Measurements from ENCODE around the gene HNF4A. TPM values are rescaled to one million over a fixed set of nuclear protein-coding genes. Genes with fewer than 3 reads are reported as not detected.
A peak's percentile ranks its signal among the peaks of the same experiment; 100 is the strongest.

The HNF4A gene
- total RNA-seq, 1 donor from 2014 or later, result not detected

DNA sequence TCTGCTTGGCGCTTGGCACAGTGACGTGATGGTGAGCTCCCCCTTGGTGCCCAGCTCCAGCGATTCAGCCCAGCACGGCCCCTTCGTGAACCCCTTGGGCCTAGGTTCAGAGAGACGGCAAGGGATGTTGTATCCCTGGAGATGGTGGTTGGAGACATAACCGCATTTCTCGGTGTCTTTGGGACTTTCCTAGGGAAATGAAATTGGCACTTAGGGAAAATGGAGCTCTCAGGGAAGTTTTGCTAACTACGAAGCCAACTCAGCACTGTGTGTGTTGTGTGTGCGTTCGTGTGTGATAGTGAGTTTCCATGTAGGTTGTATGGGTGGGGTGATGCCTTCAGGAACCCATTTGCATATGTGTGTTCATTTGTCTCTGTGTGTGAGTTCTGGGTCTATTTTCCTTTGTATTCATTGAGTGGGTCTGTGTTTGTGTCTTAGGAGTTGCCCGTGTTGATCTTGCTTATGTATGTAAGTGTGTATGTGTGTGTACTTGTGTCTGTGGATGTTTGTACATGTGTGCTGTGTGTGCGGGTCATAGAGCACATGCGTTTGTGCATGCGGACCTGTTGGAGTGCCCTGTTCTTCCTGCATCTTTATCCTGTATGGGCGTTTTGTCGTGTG lies 46.4 kb downstream of the HNF4A start:
- intact Hi-C loops (cut with DNase I), result no loop called here
- DNase-seq (no peak), ATAC-seq (ENCODE audit: poor library complexity) (no peak)

DNA sequence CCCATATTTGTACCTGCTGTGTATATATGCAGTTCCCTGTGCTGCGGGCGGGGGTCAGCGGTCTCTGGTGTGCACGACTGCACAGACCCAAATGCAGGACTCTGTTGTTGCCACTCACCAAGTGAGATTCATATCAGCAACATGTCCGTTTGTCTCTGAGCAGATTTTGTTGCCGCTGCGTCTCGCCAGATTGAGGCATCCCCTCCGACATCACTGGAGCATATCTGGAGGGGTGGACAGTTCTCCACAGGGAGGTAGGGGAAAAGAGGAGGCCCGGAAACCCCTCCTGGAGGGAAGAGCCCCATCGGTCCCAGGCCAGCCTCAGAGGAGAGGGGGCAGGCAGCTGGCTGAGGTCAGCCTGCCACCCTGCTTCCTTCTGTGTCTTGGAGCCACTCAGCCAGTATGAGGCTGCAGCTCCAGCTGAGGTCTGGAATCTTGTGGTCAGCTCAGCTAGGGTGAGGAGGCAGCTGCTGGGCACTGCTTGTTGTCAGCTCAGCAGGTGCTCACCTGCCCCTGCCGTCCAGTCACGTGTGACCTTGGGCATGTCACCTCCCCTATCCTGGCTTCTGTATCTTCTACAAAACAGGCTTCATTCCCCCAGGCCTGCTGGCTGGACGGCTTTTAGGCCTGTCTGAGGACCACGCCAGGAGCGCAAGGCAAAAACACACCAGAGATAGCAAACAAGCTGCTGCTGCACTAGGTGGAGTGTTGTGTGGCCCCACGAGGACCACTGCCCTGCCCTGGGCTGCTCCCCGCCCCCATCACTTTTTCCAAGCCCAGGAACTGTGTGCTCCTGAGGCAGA lies 47.1 kb downstream of the HNF4A start:
- ATAC-seq (ENCODE audit: poor library complexity) (no peak), DNase-seq (no peak)
- intact Hi-C loops (cut with DNase I), result no loop called here

DNA sequence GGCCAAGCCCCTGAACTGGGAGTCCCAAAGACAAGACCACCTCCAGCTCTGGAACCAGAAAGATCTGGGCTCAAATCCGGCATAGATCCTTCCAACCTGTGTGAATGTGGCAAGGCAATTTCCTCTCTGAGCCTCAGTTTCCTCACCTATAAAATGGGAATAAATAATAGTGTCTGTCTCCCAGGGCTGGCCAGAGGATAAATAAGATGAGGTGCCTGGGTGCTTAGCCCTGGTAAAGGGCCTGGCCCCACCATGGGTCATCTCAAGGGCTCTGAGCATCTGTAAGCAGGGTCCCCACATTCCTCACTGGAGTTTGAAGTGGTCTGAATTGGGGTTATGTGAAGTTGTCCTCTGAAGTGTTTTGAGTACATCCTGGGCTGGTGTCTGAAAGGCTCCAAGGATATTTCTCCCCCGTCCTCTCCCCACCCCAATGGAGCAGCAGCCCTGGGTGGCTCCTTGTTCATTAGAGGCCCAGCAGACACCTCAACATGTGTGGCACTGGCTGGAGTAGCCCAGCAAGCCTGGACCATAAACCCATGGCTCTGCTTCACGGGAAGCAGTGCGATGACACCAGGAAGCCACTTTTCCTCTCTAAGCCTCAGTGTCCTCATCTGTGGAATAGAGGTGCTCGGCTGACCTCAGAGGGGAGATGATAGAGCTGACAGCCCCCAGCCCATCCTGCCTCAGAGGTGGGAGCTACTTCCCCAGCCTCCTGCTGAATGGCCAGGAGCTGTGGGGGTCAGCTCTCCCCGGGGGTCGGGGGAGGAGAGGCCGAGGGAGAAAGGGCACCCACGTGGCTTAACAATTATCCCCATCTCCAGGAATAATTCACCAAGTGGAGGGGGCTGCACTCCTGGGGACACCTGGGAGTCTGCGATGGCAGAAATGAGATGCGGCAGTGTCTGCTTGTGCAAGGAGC lies 48.0 kb downstream of the HNF4A start:
- ATAC-seq (ENCODE audit: poor library complexity) (no peak), DNase-seq (no peak)
- intact Hi-C loops (cut with DNase I), result no loop called here

DNA sequence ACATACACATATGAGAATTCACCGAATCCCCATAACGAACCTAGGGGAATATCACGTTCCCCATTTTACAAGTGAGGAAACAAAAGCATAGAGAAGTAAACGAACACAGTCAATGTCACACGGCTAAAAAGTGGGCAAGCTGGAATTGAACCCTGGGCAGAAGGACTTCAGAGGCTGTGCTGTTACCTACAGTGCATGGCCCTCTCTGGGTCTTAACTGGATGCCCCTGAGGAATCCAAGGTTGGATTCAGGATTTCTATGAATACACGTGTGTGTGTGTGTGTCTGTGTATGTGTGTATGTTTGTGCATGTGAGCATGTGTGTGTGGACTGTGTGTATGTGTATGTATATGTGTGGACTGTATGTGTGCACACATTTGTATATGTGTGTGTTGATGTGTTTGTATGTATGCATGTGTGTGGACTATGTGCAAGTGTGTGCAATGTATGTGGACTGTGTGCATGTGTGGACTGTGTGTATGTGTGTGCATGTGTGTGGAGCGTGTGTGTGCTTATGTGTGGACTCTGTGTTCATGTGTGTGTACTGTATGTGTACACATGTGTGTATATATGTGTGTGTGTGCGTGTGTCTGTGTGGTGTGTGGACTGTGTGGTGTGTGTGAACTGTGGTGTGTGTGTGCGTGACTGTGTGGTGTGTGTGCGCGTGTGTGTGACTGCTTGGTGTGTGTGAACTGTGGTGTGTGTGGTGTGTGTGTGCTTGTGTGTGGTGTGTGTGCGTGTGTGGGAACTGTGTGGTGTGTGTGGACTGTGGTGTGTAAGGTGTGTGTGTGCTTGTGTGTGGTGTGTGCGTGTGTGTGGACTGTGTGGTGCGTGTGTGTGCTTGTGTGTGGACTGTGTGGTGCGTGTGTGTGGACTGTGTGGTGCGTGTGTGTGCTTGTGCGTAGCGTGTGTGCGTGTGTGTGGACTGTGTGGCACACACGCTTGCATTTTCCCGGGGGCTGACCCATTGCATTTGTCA lies 49.0 kb downstream of the HNF4A start:
- ATAC-seq (ENCODE audit: poor library complexity) (no peak), DNase-seq (no peak)
- intact Hi-C loops (cut with DNase I), result no loop called here

DNA sequence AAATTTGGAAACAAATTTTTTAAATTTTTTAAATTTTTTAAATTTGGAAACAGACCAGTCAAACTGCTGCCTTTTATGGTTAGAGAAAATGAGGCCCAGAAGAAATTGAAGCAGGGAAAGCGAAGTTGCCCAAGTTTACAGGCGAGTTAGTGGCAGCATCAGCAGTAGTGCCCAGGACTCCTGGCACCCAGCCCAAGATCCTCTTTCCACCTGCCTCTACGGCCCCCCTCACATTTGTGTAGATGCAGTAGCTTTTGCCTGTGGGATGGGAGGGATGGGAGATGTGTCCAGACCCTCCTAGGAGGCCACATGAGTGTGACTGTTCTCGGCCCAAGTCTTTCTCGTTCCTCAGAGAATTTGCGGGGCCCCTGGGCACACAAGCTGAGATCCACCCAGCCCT lies 49.8 kb downstream of the HNF4A start:
- ATAC-seq (ENCODE audit: poor library complexity) (no peak), DNase-seq (no peak)
- intact Hi-C loops (cut with DNase I), result no loop called here

DNA sequence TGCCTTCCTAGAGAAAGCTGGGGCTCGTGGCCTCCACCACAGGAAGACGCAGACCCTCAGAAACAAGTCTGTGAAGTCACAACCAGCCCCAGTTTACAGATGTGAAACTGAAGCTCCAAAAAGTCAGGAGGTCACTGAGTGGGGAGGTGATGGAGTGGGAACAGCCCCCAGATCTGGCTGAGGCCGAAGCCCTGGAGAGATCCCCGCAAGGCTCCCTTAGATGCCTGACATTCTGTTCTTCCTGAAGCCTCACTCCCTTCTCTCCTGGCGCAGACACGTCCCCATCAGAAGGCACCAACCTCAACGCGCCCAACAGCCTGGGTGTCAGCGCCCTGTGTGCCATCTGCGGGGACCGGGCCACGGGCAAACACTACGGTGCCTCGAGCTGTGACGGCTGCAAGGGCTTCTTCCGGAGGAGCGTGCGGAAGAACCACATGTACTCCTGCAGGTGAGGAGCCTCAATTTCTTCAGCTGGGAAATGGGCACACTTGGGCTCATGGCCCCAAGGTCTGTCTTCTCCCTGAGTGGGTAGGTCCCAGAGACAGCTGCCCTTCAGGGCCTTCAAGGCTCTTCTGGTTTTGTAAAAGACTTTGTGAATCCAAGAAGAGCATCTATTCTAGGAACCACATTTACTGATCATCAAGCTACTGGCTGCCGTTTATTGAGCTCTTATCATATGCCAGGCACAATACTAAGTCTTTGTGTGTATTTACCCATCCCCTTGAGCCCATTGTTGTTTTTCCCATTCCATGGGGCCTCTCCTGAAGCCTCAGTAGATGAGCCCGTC lies 50.5 kb downstream of the HNF4A start:
- intact Hi-C loops (cut with DNase I), result no loop called here
- DNase-seq (no peak), ATAC-seq (ENCODE audit: poor library complexity) (no peak)

DNA sequence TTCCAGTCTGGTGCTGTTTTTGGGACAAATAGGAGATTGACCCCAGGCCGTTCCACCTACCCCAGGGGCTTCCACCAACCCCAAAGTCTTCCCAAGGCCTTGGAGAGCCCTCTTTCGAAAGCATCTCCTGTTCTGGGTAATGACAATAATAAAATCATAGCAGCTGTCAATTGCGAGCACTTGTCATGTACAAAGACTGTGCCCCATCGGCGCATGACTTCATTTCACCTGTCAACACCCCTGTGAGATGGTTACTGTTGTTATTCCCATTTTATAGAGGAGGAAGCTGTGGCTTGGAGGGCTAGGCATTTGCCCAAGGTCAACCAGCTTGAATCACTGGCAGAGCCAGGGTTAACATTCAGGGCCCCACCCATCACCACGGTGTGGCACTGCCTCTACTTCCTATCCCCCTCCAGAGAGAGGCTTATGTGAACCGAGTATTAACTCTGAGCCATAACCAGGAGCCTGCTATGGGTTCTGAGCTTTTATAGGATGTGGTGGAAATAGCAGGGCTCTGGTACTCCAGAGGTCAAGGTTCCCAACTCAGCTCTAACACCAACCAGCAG lies 51.2 kb downstream of the HNF4A start:
- intact Hi-C loops (cut with DNase I), result no loop called here
- ATAC-seq (ENCODE audit: poor library complexity) (no peak), DNase-seq (no peak)

DNA sequence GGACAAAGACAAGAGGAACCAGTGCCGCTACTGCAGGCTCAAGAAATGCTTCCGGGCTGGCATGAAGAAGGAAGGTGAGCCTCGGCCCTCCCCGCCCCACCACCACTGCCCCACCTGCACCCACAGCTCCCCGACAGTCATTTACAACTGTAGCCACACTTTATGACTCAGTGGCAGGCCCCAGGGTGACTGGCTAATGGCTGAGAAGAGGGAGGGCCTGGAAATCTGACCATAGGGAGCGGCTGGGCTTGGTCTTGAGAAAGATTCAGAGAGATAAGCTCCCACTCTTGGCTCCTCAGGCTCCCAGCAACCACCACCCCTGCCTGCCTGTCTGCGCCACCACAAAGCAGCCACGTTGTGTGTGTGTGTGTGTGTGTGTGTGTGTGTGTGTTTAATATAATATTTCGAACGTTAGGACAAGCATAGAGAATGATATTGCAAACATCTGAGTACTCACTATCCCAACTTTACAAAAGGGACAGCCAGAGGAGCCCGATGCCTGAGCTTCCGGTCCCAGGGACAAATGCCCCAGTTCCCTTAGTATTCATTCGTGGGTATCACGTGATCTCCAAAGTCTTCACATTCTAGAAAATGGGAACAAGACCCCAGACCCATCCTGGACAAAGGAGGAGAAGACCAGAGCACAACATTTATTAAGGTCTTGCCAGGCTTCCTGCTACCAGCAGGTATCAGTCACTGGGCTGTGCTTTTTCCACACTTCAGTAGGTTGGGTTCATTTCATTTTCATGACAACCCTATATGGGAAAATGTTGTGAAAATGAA lies 52.1 kb downstream of the HNF4A start:
- intact Hi-C loops (cut with DNase I), result no loop called here
- peak; percentile 42 for ATAC-seq (ENCODE audit: poor library complexity)
- DNase-seq, result no peak

DNA sequence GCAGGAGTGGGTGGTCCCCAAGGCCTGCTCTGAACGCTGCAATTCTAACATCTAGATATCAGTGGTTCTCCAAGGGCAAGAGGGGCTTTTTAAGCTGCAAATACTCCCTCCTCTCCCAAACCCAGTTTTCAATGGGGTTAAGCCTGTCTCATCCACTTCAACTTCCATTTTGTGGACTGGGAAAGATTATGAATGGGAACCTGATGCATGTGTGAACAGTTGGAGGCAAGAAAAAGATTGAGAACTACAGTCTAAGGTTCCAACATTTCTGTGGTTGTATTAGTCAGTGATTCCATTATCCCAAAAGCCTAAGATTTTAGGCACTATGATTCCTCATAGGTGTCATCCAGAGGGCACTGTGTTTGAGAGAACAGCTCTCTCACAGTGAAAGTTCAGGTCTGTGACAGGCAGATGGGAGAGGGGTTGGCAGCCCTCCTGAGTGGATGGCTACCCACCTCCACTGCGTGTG lies 53.7 kb downstream of the HNF4A start:
- DNase-seq, result no peak

DNA sequence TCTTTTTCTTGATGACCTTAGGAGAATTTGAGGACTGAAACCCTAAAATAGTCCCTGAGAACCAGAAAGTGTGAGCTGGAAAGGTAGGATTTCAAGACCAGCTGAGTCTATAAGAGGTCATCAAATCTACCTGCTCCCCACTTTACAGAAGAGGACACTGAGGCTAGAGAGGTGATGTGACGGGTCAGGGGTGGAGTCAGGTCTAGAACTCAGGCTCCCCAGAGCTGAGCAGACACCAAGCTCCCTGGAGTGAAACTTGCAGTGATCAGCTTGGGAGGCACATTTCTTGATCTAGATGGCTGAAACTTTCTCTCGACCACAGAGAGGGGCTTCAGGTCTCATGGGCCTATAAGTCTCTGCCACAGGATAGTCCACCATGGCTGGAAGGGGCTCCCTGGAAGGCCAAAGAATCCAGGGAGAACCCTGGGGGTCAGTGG lies 55.1 kb downstream of the HNF4A start:
- ATAC-seq (ENCODE audit: poor library complexity) (no peak), DNase-seq (no peak)
- intact Hi-C loops (cut with DNase I), result no loop called here

More for the DNA sequence above, 53.7 kb downstream of the HNF4A start:
- no peak for ATAC-seq (ENCODE audit: poor library complexity)
- intact Hi-C loops (cut with DNase I), result no loop called here

DNA sequence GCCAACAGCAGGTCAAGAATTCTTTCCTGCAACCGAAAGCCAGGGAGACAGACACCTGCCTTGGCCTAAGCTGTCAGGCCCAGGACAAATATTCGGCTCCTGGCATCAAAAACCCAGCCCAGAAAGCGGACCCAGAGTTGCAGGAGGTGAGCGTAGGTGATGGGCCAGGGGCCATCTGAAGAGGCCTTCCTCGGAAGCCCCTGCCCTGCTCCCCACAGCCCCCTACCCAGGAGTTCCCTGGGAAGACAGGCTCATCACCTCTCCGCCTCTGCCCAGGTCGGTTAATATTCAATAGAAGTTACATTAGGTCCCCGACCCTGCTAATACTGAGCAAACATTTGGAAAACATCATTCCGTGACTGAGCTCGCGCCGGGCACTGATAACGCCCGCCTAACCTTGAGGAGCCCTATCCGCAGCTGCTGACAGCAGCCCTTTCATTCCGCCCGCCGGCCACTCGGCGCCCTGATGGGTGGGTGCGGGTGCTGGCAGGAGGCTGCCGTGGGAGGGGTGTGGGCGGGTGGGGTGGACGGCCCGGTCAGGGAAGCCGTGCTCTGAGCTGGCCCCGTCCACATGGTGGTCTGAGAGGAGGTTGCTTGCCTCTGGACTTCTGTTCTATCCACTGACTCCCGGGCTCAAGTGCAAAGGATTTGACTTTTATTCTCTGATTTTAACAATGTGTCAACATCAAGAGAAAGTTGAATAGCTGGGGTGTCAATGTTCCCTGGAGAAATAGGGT lies 55.7 kb downstream of the HNF4A start:
- intact Hi-C loops (cut with DNase I), result no loop called here
- DNase-seq (no peak), ATAC-seq (ENCODE audit: poor library complexity) (no peak)

DNA sequence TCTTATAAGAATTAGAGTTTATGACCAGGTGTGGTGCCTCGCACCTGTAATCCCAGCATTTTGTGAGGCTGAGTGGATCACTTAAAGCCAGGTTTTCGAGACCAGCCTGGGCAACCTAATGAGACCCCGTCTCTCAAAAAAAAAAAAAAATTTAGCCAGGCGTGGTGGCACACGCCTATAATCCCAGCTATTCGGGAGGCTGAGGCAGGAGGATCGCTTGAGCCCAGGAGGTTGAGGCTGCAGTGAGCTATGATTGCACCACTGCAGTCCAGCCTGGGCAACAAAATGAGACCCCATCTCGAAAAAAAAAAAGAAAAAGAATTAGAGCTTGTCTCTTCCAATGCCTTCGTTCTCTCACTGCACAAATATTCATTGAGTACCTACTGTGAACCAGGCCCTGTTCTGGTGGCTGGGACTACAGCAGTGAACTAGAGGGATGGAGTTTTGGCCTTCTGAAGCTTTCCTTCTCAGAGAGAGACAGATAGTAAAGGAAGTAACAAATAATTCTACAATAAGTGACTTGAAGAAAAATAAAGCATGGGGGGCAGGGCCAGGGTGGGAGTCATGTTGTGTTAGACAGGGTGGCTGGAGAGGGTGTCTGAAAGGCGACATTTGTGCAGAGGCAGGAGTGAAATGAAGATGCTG lies 56.4 kb downstream of the HNF4A start:
- no peak for DNase-seq
- ATAC-seq (ENCODE audit: poor library complexity), result no peak
- intact Hi-C loops (cut with DNase I), result no loop called here

DNA sequence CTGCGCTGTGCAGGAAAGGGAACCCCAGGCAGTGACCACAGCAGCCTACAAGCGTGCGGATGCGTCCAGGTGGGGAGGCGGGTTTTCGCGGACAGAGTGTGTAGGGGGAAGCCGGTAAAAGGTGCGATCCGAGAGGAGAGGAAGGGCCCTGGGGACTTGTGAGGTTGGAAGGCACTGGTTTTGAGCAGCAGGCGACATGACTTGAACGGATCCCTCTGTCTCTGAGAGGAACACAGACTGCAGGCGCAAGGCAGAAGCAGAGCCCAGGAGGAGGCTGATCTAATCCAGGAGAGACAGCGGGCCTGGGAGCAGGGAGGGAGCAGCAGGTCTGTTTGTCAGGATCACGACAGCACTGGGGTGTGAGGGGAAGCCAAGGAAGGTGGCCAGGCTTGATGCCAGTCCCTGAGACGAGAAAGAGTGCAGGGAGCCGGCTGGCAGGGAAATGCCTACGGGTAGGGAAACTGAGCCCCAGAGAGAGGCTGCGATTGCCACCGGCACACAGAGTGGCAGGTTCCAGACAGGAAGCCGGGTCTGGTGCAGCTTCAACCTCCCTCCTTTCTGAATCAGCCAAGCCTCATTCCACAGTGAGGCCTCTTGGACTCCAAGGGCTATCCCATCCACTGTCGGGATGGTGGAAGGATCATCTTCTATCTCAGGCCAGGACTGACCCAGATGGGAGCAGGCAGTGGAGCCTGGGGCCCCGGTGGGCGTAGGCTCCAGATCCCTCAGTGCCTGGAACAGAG lies 57.1 kb downstream of the HNF4A start:
- ATAC-seq (ENCODE audit: poor library complexity) (no peak), DNase-seq (no peak)
- intact Hi-C loops (cut with DNase I), result no loop called here

DNA sequence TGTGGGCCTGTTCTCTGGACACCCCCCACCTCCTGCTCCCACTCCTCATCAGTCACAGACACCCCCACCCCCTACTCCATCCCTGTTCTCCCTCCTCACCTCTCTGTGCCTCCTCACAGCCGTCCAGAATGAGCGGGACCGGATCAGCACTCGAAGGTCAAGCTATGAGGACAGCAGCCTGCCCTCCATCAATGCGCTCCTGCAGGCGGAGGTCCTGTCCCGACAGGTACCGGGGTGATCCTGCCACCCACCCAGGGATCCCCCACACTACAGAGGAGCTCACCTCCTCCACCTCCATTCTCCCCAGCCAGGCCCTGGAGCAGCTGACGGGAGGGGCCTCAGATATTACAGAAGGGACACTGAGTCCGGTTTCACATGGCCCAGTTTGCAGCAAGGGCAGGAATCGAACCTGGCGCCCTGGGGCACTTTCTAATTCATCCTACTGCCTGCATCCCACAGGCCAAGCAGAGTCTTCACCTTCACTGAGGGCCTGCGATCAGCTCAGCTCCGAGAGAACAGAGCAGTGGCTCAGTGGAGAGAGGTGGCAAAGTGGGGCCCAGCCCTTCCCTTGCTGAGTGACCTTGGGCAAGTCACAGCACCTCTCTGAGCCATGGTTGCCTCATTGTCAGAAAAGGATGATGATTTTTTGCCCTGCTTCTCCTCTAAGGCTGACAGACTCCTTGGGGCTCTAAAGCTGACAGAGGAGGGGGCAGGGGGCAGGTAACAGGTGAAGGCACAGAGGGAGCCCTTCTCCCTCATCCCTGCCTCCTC lies 58.3 kb downstream of the HNF4A start:
- no peak for ATAC-seq (ENCODE audit: poor library complexity)
- no peak for DNase-seq
- intact Hi-C loops (cut with DNase I), result no loop called here

All from Right ventricle myocardium superior (tissue), 1 donor.